Nucleus accumbens (tissue), 56 donors: Measurements from ENCODE around the gene ABHD17A.
"Not testable (repeated sequence)": the region's sequence is repeated elsewhere in the genome, so short reads cannot be mapped to it uniquely, and the experiment has no call there.

ENCODE experiments used
- DNase-seq, 56 donors: peaks; one replicate each; lab custom pipeline; 2025; lab: John Stamatoyannopoulos, UW

ABHD17A gene

DNA sequence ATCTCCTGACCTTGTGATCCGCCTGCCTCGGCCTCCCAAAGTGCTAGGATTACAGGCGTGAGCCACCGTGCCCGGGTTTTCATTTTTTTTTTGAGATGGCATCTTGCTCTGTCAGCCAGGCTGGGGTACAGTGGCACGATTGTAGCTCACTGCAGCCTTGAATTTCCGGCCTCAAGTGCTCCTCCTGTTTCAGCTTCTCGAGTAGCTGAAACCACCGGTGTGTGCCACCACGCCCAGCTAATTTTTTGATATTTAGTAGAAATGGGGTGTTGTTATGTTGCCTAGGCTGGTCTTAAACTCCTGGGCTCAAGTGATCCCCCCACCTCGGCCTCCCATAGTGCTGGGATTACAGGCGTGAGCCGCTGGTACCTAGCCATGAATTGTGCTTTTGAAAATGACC is 25.8 kb upstream of the ABHD17A start:
- DNase-seq = no peak

DNA sequence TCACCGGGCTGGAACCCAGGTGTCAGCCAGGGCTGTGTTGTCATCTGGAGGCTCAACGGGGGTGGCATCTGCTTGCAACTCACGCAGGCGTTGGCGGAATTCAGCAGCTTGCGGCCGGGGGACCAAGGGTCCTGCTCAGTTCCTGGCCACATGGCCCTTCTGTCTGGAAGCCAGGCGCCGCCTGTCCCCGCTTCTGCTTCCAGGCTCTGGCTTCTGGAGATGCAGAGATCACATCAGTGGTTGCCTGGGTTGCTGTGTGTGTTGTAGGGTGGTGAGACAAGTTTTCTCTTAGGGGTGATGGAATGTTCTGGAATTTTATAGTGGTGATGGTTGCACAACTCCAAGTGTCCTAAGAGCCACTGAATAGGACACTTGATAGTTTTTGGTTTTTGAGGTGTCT is 24.9 kb upstream of the ABHD17A start:
- DNase-seq = peak in 6 of 56 donors; percentile 8 to 31 (median 17)

DNA sequence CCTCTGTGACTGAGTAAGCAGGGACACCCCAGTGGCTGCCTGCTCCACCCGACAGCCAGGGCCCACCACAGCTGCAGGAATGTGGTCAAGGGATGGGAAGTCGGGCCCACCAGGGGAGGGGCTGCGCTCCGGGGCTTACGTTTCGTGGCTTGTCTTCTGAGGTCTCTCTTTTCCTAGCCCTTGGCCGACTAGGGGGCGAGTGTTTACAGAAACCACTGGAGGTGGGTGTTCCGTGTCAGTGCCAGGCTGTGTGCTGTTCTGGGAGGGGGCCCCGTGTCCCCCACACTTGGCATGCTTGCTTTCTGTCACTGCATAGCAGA is 24.4 kb upstream of the ABHD17A start:
- DNase-seq = no peak

DNA sequence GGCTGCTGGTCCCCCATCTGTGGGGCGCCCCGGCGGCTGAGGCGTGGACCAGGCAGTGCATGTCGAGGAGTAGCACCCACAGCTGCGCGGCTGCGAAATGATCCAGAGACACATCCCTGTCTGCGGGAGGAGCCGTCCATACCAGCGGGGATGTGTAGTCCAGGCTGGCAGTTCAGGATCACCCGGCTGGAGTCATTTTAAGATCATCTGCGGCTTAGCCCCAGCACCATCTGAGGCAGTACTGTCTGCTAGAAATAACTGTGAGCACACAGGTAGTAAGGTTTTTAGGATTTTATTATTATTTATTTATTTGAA is 23.0 kb upstream of the ABHD17A start:
- peak in 4 of 56 donors; percentile 26 to 56 (median 40) for DNase-seq

DNA sequence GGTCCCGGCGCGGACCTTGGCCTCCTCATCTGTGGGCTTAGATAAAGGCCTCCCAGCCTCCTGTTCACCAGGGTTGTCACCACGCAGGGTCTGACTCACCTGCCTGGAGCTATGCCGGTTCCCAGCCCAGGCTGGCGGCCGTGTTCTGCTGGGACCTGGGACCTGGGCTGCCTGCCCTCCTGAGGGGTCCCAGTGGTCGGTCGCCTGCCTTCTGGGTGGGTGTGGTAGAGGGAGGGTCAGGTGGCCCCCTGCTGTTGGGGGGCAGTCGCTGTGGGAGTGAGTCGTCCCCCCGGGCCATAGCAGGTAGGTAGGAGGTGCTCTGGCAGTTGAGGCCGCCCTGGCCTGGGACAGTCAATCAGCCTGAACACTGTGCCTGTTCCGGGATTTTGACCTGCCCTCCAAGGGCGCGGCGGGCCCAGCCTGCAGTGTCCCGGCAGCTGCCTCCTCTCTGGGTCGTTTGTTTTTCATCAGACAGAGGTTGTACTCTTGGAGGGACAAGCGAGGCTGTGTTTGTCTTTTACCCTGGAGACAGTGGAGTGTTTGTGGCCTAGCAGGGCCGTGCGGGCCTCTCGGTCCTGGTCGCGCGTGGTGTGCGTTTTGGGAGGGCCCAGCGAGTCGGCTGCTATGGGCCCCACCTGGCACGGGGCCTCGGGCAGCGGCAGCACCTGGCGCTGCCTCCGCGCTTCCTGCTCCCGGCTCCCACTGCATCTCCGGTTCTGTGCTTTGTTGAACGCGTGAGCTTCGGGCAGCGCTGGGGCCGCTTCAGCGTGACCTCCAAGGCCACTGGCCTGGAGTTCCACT is 22.5 kb upstream of the ABHD17A start:
- peak in 28 of 56 donors; percentile 4 to 61 (median 38) for DNase-seq

DNA sequence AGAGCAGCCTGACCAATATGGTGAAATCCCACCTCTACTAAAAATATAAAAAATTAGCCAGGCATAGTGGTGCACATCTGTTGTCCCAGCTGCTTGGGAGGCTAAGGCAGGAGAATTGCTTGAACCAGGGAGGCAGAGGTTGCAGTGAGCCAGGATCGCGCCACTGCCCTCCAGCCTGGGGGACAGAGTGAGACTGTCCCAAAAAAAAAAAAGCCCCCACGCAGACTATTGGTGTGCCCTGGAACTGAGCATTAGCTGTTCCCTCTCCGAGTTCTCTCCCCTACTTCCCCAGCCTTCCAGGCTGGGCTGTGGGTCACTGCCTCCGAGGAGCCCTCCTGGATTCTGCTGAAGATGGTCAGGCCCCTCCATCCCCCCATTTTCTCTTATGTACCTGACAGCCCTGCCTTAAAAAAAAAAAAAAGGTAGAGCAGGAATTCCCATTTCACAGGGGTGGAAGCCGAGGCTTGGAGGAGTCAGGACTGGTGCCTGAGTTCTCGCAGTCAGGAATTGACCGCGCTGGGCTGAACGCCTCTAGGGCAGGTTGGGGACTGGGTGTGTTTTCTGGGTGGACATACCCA is 21.8 kb upstream of the ABHD17A start:
- no peak for DNase-seq

DNA sequence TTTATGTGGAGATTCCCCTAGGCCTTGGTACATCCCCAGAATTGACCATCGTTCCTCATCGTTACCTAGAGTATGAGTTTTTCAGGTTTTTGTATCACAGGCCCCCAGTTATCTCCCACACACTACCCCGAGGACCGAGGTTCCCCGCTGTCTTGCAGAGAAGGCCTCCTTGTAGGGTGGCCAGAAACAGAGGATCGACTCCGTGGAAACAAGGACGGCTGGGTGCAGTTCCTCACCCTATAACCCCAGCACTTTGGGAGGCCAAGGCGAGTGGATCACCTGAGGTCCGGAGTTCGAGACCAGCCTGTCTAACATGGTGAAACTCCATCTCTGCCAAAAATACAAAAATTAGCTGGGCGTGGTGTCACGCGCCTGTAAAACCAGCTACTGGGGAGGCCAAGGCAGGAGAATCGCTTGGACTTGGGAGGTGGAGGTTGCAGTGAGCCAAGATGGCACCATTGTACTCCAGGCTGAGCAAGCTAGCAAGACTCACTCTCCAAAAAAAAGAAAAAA is 20.6 kb upstream of the ABHD17A start:
- DNase-seq = peak in 1 of 56 donors; percentile 48

DNA sequence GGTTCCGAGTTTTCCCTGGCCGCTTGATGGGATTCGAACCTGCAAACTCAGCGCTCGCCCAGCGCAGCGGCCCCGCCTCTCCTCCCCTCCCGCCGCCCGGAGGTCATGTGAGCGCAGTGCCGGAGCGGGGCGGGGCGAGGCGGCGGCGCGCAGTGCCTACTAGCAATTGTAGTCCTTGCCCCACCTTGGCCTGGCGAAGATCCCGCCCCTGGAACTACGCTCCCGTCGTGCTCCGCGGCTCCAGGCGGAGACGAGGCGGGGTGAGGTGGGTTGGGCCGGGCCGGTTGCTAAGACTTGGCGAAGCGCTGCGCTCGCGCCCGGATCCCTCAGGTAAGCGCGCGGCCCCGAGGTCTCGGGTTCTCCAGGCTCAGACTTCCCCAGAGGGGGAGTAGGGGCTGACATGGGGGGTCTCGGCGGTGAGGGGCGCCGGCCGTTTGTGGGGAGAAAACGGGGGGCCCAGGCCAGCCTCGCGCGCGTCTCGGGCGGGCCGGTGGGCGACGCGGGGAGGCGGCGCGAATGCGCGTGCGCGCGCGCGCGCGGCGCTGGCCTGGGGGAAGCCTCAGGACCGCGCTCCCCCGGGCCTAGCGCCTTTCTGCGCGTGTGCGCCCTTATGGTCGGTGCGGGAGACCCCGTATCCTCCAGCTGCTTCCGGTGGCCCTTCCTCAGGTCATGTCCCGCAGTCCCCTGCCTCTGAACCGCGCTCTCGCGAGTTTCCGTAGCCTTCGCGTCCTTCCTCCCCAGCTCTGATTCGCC is 20.0 kb upstream of the ABHD17A start, which contains the start of the genes ADAT3 and SCAMP4:
ADAT3 (plus strand) TSS at position 290 of the 753 bp plus-strand sequence. CDS start 6,649 bp downstream, outside the sequence.
SCAMP4 (plus strand) TSS at position 290 of the 753 bp plus-strand sequence. CDS start 9,621 bp downstream, outside the sequence.
- DNase-seq = peak; percentile 73 to 99 (median 97)

DNA sequence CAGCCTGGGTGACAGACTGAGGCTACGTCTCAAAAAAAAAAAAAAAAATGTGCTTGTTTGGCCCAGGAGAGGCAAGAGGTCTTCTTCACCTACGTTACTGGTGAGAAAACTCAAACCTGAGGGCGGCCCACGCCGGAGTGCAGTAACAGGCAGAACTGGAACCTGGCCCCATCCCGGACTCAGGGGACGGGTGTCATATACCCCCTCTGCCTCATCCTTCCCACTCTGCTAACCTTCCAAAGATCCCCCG is 19.5 kb upstream of the ABHD17A start:
- DNase-seq = no peak

DNA sequence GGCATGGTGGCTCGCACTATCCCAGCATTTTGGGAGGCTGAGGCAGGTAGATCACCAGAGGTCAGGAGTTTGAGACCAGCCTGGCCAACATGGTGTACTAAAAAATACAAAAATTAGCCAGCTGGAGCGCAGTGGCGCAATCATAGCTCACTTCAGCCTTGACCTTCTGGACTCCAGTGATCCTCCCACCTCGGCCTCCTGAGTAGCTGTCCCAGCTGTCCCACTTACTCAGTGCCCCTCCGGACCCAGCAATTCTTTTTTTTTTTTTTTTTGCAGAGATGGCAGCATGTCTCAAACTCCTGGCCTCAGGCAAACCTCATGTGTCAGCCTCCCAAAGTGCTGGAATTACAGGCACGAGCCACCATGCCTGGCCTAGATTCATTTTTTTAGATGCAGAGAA is 17.6 kb upstream of the ABHD17A start:
- no peak for DNase-seq

DNA sequence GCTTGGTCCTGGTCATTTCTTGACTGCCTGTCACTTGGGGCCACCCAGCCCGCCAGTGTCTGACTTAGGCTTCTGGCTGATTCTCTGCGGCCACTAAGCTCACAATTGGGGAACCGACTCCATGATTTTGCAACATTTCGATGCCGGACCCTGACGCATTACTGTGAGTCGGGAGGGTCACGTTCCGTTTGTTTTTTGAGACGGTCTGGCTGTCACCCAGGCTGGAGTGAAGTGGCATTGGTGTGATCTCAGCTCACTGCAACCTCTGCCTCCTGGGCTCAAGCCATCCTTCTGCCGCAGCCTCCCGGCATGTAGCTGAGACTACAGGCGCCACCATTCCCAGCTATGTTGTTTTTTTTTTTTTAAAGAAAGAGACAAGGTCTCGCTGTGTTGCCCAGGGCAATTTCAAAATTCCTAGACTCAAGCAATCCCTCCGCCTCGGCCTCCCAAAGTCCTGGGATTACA is 16.7 kb upstream of the ABHD17A start:
- peak in 11 of 56 donors; percentile 6 to 38 (median 23) for DNase-seq

DNA sequence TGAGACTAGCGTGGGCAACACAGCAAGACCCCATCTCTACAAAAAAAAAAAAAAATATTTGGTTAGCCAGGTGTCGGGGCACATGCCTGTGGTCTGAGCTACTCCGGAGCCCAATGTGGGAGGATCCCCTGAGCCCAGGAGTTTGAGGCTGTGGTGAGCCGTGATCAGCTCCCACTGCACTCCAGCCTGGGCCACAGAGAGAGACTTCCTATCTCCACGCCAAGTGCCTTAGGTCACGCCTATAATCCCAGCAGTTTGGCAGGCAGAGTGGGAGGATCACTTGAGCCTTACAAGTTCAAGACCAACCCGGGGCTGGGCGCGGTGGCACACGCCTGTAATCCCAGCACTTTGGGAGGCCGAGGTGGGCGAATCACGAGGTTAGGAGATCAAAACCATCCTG is 11.2 kb upstream of the ABHD17A start:
- no peak for DNase-seq

DNA sequence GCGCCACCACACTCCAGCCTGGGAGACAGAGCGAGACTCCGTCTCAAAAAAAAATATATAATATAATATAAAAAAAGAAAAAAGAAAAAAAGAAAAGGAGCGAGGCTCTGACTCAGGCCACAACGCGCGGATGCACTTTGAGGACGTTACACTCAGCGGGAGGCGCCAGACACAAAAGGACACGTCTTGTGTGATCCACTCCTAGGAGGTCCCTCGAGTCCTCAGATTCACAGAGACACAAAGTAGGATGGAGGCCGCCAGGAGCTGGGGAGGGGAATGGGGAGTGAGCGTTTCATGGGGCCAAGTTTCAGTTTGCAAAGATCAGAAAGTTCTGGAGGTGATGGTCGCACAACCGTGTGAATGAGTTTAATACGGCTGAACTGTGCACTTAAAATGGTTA is 8.5 kb upstream of the ABHD17A start:
- DNase-seq = no peak

DNA sequence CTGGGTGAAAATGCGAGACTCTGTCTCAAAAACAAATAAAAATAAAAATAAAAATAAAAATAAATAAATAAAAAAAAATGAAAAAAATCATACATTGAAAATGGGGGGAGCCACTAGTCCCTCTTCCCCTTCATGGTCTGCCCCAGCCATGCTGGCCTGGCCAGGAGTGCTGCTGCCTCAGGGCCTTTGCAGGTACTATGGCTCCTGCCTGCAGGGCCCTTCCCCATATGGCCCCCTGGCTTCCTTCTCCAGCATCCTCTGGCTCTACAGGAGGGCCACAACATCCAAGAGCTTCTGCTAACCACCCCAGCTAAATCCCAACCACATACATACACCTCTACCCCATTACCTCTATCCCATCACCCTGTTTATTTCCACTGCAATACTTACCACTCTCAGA is 4.6 kb upstream of the ABHD17A start:
- no peak for DNase-seq

DNA sequence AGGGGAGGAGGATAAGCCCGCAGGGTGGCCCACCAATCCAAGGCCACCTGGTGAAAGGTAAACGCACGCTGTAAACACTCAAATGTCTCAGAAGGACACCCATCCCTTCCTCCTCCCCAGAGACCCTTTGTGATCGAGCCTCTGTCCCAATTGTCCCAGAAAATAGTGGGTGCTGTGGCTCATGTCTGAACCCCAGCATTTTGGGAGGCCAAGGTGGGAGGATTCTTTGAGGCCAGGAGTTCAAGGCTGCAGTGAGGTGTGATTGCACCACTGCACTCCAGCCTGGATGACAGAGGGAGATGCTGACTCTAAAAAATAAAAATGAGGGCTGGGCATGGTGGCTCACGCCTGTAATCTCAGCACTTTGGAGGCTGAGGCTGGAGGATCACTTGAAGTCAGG is 3.1 kb upstream of the ABHD17A start:
- DNase-seq = no peak

DNA sequence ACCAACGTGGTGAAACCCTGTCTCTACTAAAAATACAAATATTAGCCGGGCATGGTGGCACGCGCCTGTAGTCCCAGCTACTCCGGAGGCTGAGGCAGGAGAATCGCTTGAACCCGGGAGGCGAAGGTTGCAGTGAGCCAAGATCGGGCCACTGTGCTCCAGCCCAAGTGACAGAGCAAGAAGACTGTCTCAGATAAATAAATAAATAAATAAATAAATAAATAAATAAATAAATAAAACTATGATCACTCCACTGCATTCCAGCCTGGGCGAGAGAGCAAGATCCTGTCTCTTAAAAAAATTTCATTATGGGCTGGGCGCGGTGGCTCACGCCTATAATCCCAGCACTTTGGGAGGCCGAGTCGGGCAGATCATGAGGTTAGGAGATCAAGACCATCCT is 1.1 kb upstream of the ABHD17A start:
- DNase-seq = not testable (repeated sequence)

DNA sequence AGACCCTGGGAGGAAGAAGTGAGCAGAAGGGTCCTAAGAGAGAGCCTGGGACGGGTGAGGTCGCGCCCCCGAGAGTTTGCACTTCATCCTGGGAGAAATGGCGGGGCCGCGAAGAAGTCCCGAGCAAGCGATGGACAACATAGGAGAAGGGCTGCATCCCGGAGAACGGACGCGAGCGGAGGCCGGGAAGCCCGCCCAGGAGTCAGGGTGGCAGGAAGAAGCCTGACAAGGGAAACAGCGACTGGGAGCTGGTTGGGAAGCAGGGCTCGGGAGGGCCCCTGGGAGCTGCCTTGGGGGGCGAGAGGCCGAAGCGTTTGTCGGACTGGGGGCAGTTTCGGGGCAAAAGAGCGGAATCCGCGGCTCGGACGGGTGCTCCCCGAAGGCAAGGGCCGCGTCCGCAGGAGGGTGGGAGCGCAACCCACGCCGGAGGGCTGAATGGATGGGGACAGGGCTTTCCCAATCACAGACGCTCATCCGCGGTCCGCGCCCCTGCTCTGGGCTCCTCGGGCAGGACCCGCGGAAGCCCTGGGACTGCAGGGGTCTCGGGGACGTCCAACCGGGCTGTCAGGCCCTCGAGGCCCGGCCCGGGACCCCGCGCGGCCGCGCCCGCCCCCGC is 469 bp downstream of the ABHD17A start:
- peak in 3 of 56 donors; percentile 24 to 41 (median 36) for DNase-seq

DNA sequence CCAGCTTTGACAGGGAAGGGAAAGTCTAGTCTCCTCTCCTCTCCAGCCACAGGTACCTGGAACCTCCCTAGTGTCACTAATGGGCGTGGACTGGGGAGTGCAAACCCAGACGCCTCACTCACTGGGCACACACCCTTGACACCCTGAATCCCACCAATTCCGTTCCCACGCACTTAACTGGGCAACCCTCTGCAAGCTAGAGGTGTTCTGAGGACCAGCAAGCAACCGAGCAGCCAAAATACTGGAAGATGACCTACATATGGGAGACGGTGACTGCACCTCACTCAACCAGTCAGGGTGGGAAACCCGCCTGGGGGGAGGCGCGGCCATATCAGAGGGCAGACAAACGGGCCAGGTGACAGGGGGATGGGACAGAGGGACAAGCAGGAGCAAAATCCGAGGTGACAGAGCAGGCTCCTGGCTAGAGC is 991 bp downstream of the ABHD17A start:
- no peak for DNase-seq

DNA sequence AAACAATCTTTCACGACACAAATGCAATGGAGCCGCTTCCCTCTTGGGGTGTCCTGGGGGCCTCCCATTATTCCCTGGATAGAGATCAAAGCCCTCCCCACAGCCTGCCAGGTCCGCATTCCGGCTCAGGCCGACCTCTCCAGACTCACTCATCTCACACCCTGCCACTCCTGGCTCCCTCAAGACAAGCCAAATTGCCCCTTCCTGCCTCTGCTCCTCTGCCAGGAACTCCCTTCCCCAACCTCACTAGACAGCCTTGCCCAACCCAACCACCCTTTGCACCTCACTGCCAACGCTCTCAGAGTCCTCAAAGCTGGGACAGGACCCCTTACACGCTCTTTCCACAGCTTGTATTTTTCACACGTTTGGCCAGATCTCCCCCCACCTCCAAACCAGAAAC is 1.5 kb downstream of the ABHD17A start:
- DNase-seq = no peak

DNA sequence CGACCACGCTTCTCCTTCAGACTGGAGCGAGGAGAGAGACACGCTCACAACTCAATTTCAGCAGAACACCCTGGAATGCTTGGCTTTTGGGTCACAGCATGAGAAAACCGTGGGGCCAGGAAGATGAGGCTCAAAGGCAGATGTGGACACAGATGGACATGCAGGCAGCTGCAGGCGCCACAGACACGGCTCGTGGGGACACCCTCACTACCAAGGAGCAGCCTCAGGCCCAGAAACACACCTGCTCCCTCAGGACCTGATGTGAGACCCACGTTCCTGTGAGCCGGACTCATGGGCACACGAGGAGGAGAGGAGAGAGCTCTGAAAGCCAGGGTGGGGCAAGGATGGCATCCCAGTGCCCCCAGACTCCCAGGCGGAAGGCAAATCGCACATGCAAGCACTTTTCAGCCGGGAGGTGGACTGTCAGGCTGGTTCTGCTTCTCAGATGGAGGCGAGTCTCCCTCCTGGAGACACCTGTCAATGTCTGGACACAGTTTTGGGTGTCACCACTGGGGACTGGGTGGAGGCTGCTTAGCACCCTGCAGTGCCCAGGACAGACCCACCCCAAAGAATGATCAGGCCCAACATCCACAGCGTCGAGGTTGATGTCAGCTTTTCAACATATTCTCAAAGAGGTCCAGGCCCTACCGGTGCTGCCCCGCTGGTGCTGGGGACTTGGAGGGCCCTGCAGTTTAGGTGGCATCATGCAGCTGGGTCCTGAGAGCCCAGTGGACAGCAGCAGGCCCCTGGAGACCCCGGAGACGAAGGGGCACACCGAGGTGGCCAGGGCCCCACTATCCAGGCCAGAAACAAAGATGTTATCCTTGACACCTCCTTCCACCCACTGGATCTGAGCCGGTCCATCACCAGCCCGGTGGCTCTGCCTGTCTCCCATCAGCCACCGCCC is 2.3 kb downstream of the ABHD17A start:
- DNase-seq = peak in 3 of 56 donors; percentile 24 to 48 (median 34)
